GM20000 (cell line): Measurements from ENCODE around the gene RDH14.
A peak's percentile ranks its signal among the peaks of the same experiment; 100 is the strongest.

Experiments
- DNase-seq: peaks from one replicate; pipeline ENCODE4 v3.0.0; 2012; ENCODE audit warnings: low spot score
- TF ChIP-seq, protein P1 (sequence below): IDR thresholded peaks from 2 replicates; pipeline ENCODE4 v1.5.1; 2012; ENCODE audit warnings: mild to moderate bottlenecking, control low read depth; ENCODE audit errors: extremely low read depth, missing control alignments

The RDH14 gene, protein sequence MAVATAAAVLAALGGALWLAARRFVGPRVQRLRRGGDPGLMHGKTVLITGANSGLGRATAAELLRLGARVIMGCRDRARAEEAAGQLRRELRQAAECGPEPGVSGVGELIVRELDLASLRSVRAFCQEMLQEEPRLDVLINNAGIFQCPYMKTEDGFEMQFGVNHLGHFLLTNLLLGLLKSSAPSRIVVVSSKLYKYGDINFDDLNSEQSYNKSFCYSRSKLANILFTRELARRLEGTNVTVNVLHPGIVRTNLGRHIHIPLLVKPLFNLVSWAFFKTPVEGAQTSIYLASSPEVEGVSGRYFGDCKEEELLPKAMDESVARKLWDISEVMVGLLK

DNA sequence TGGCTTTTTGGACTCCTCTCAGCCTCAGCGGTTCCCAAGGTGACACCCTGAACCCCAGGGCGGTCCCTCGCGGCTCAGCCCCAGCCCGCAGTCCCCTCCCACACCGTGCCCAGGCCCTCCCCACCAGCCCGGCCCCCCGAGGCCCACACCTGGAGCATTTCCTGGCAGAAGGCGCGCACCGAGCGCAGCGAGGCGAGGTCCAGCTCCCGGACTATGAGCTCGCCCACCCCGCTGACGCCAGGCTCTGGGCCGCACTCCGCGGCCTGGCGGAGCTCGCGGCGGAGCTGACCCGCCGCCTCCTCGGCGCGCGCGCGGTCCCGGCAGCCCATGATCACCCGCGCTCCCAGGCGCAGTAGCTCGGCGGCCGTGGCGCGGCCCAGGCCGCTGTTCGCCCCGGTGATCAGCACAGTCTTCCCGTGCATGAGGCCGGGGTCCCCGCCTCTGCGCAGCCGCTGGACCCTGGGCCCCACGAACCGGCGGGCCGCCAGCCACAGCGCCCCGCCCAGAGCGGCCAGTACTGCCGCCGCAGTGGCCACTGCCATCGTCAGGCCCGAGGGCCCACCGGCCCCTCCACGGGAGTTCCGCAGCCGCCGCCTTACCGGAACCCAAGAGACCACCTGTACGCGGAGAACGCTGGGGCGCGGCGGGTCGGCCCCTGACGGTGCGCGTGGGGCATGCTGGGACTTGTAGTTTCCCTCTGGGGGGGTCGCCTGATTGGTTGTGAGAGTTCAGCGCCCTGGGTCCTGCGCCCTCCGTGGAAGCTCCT is at the start of gene RDH14:
Gene RDH14, minus strand, starts transcription at position 623 of the 766 bp plus-strand sequence. Its CDS starts 81 bp downstream, at position 542.
- TF ChIP-seq, protein P1, sequence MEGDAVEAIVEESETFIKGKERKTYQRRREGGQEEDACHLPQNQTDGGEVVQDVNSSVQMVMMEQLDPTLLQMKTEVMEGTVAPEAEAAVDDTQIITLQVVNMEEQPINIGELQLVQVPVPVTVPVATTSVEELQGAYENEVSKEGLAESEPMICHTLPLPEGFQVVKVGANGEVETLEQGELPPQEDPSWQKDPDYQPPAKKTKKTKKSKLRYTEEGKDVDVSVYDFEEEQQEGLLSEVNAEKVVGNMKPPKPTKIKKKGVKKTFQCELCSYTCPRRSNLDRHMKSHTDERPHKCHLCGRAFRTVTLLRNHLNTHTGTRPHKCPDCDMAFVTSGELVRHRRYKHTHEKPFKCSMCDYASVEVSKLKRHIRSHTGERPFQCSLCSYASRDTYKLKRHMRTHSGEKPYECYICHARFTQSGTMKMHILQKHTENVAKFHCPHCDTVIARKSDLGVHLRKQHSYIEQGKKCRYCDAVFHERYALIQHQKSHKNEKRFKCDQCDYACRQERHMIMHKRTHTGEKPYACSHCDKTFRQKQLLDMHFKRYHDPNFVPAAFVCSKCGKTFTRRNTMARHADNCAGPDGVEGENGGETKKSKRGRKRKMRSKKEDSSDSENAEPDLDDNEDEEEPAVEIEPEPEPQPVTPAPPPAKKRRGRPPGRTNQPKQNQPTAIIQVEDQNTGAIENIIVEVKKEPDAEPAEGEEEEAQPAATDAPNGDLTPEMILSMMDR, result no peak
- DNase-seq, result peak; percentile 93

DNA sequence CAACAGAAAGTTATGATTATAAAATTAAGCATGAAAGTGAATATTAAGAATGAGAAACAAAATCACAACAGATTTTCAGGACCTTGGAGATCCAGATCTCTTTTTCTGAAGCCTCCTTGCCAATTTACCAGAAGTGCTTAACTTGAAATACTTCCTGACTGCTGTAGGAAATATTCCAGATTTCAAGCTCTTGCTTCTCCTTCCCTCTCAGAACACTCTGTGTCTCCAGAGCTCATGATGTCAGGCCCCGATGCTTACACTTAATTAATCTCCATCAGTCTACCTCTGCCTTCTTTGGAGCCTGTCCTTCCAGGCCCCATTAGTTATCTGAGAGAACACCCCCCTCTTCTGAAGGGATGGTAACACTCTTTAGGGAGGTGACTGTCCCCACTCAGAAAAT is 49.6 kb upstream of the RDH14 start:
- TF ChIP-seq, protein P1, result no peak
- DNase-seq, result no peak

DNA sequence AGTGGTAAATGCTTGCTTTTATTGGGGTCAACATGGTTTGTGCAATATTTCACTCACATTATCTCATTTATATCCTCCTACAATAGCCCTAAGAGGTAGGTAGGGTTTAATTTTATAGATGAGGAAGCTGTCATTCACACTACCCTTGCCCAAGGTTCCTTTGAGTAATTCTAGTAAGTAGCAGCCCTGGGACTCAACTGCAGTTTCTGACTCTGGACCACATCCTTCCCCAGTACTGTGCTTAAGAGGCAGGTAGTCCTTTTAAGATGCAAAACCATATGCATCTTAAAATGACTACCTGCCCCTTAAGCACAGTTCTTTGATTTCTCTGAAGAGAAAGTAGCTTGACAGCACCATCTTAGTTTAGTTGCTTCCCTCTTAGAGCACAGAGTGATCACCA is 44.7 kb upstream of the RDH14 start:
- TF ChIP-seq, protein P1, result no peak
- DNase-seq, result no peak

DNA sequence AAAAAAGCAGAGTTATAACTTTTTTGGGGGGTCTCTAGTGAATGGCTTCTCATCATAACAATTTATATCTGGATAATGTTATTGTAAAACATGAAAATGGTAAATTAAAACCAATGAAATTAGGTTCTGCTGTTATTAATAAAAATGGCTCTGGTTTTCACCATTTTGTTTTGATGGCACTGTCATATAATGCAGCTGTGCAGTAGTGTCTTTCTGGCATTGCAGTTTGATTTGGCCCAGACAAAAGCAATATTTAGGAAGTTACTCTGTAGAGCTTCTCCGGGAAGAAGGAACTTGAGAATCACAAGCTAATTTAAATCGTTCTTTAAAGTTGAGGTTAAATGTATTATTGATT is 44.1 kb upstream of the RDH14 start:
- DNase-seq, result no peak
- TF ChIP-seq, protein P1, result no peak

DNA sequence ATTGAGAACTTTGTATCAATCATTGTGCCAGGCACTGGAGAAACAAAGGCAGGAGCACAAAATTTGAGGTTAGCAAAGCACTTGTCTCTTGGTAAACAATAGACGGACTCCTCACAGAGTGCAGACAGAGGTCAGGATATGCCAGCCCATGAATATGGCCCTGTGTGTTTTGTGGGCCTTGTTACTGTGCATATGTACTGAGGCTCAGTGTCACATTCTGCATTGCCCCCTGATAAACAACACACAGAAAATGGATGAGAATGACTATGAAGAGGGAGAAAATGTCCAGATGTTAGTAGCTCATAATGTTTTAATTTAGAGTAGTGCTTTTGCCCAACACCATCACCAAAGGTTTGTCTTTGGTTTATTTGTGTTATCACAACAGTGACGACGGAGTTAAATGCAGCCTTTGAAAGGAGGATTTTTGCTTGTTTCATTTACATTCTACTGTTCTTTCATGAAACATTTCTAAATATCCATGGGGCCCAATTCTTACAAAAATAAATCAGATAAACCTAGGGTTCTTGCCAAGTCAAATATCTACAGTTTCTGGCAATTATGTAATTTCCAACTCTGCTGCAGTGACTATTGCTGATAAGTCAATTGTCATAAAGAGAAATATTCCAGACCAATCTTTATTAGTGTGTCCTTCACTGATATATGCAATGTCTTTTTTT is 43.5 kb upstream of the RDH14 start:
- TF ChIP-seq, protein P1, result no peak
- DNase-seq, result no peak

DNA sequence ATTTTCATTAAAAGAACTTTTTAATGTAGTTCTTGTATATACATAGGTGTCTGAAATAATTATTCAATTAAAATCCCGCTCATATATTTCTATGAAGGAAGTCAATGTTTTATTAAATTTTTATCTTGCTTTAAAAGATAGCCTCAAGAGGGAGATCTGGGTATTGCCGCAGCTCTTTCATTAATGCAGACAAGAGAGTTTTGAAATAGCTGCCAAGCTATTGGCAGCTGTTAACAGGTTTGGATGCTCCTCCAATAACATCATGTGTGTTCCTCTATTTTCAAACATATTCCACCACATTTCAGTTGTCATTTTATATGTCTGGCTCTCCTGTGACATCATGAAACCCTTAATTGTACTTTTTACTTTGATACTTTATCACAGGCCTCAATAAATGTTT is 41.8 kb upstream of the RDH14 start:
- DNase-seq, result no peak
- TF ChIP-seq, protein P1, result no peak

DNA sequence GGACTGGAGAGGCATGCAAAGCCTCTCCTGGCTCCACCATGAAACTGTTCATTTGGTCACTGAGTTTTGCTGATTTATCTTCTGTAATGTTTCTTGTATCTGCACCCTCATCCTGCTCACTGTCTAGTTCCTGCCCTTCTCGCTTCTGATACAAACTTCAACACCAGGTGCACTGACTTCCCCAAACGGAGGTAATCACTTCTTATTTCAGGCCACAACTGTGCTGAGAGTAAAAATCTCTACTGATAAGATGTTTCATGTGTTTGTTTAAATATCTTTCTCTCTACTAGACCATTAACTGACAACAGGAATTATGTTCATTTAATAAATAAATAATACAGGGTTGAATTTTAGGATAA is 39.8 kb upstream of the RDH14 start:
- TF ChIP-seq, protein P1, result no peak
- DNase-seq, result no peak
